GM18868 (cell line): ENCODE data around the gene NGFR.
"Not testable (repeated sequence)": the region's sequence is repeated elsewhere in the genome, so short reads cannot be mapped to it uniquely, and the experiment has no call there.

ENCODE experiments used
- ATAC-seq: cut with Tn5 transposase; IDR thresholded peaks from one replicate; pipeline ENCODE4 v1.9.1; 2021; ENCODE audit warnings: mild to moderate bottlenecking, moderate library complexity; ENCODE audit not compliant: unreplicated experiment

NGFR gene

DNA sequence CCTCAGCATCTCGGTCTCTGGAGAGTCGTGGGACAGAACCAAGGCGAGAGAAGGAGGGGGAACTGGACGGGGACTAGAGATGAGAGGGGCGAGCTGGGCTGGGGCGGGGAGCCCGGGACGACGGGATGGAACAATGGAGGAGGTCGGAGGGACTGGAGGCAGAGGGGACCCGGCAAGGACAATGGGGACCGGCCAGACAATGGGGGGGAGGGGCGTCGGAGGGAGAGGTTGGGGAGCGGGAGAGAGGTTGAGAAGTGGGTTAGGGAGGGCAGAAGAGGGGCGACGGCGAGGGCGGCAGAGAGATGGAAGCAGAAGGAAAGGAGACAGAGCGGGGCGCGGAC is 719 bp downstream of the NGFR start:
- no peak for ATAC-seq

- no peak for ATAC-seq
Measured at GRCh38 chr17:49496183-49496866, 1.2 kb downstream of the NGFR start.

DNA sequence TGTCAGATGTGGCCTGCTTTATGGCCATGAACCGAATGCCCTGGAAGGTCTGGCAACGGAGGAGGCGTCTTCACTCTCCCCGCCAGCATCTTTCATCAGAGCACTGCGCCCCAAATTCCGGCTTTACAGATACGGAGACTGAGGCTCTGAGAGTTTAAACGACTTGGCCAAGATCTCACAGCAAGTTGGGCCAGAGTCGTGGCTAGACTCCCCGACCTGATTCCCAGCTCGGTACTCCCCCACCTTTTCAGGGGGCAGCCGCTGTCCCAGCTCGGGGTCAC is 1.7 kb downstream of the NGFR start:
- no peak for ATAC-seq

DNA sequence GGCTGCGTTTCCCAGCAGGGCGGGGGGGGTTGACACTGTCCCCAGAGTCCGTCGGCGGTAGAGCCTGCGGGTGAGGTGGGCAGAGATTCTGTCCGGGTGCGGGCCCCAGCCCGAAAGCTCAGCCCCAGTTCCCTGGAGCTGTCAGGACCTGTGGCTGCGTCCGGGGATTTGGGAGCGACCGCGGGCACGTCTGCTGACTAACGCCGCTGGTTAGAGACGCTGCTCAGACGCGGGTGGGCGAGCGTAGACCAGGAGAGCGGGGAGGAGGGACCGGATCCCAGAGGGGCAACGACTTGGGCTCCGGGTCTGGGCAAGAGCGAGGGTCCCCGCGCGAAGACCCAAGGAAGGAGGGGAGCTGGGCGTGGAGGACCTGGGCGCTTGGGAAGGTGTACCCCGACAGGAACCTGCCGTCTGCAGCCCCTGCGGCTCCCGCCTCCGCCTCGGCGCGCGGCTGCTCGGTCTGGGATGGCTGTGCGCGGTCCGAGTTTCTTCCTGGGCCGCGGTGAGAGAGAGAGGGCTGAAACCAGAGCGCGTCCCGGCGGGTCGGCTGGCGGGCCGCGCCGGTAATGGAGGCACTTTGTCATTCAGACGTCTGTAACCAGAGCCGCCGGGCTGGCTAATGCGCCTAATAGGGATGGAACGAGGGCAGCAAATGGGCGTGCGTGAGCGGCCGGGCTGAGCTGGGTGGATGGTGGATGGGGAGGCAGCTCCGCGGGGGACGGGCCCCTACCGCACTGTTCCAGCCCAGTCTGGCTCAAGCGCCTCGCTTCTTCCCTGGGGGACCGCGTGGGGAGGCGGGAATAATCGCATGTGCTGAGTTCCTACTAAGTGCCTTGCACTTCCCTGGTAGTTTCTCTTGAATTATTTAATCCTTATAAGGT is 2.3 kb downstream of the NGFR start:
- no peak for ATAC-seq

GRCh38 chr17:49498029-49498615 is 3.0 kb downstream of the NGFR start:
- no peak for ATAC-seq

GRCh38 chr17:49501496-49501895 is 6.4 kb downstream of the NGFR start:
- no peak for ATAC-seq

GRCh38 chr17:49502254-49502653 is 7.2 kb downstream of the NGFR start:
- no peak for ATAC-seq

- ATAC-seq, result not testable (repeated sequence)
Measured at GRCh38 chr17:49502680-49503079, 7.6 kb downstream of the NGFR start.

DNA sequence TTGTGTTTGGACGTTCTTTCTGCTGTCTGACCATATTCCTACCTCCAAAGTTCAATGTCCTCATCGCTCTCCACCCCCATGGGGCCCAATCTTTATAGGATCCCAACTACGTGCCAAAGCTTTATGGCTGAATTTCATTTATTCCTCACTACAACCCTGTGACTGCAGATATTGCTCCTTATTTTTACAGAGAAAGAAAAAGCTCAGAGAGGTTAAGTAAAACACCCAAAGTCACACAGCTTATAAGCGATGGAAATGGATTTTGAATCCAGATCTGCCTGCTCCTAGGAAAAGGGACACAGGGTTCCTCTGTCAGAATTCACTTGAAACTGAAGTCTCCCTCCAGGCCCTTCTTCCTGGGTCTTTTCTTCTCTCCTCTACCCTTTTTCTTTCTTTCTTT is 9.3 kb downstream of the NGFR start:
- ATAC-seq, result no peak

GRCh38 chr17:49505854-49506253 is 10.8 kb downstream of the NGFR start:
- no peak for ATAC-seq

- ATAC-seq, result no peak
Measured at GRCh38 chr17:49506282-49506681, 11.2 kb downstream of the NGFR start.

DNA sequence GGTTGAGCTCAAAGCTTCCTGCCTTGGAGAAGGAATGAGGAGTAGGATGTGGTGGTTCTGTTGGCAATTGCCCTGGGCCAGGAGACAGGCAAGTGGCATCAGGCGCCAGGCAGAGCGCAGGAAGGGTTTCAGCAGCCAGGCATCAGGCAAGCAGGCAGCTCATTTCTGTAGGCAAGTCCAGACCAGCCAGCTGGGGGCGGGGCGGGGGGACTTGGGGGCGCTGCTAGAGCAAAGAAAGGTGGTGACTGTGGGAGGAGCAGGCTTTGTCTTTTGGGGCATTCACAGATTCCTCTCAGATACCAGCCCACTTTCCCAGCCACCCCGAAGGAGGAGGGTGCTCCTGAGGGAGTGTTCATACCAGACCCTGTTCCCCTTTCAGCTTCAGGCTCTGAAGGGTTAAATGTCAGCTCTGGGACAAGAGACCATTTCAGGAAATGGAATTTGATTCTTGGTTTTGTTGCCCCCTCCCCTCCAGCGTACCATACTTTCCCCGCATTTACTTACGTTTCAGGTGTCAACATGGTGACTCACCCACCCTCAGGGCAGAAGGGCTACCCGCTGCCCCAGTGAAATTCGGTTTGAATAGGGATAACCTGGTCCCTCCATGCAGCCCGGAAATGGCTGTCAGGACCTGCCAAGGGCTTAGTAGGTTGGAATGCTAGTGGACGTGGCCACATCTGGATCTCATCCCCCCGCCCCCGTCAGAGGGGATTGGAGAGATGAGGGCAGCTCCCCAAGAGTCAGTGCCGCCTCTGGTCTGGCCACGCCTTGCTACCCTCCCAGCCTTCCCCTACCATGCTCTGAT is 13.2 kb downstream of the NGFR start:
- ATAC-seq, result no peak

DNA sequence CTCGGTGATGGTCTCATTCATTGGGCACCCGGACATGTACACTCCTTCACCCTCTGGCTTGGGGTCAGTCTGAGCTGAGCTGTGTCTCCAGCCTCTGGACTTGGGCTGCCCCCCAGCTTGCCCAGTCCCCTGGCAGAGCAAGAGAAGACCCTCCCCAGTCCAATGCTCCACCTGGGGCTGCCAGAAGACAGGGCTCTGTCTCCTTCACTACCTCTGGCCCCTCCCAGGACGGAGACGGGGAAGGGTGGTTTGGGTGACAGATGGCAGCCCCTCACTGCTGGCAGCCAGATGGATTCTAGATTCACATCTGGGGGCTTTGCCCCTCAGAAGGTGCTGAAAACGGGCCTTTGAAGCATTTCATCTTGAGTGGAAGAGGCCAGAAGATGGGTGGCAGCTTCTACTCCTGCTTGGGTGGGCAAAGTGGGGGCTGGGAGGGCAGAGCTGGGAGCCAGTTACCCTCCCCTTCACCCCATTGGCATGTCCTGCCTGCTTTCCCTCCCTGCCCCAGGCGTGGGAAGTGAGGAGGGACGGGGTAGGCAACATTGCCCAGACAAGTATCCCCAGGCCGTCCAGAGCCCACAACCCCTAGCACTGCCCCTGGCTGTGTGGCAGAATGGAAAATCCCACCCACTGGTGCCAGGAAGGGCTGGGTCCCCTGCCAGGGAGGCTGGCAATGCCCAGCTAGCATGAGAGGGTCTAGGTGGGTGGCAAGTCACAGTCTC is 13.9 kb downstream of the NGFR start:
- ATAC-seq, result no peak

- ATAC-seq, result no peak
Measured at GRCh38 chr17:49509588-49509917, 14.5 kb downstream of the NGFR start.

- ATAC-seq, result no peak
Measured at GRCh38 chr17:49510059-49510719, 15.1 kb downstream of the NGFR start.

DNA sequence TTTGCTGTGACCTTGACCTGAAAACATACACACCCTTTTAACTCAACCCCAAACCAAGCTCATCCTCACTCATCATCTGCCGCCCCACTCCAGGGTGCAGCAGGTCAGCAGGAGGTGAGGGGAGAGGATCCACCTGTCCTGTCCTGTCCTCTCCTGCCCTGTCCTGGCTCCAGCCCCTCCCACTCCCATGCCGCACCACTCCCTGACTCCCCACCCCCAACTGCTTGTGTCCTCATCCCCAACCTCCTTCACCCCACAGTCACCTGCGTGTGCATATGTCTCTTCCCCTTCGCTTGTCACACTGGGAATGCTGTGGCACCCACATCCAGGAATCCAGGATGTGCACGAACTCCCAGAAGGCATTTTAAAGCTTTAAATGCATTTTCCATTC is 15.6 kb downstream of the NGFR start:
- no peak for ATAC-seq

DNA sequence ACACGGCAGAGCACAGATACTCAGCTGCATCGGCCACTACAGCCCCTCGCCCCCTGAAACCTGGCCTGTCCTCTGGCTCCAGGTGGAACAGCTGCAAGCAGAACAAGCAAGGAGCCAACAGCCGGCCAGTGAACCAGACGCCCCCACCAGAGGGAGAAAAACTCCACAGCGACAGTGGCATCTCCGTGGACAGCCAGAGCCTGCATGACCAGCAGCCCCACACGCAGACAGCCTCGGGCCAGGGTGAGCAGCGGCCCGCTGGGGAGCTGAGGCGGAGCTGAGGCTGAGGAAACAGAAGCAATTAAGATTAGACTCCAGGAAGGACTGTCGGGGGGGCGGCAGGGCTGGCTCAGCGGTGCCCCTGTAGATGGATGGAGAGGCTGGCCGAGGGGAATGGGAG is 16.7 kb downstream of the NGFR start:
- no peak for ATAC-seq

- no peak for ATAC-seq
Measured at GRCh38 chr17:49512296-49513043, 17.4 kb downstream of the NGFR start.

- ATAC-seq, result no peak
Measured at GRCh38 chr17:49513044-49513395, 17.9 kb downstream of the NGFR start.

- no peak for ATAC-seq
Measured at GRCh38 chr17:49513641-49514040, 18.5 kb downstream of the NGFR start.
